Measurements from ENCODE around the gene IGFBP1. TPM values are rescaled to one million over a fixed set of nuclear protein-coding genes. Genes with fewer than 3 reads are reported as not detected.
A peak's percentile ranks its signal among the peaks of the same experiment; 100 is the strongest.

IGFBP1 gene
- total and polyA plus RNA-seq, 7 experiments from 2014 or later: not detected

DNA sequence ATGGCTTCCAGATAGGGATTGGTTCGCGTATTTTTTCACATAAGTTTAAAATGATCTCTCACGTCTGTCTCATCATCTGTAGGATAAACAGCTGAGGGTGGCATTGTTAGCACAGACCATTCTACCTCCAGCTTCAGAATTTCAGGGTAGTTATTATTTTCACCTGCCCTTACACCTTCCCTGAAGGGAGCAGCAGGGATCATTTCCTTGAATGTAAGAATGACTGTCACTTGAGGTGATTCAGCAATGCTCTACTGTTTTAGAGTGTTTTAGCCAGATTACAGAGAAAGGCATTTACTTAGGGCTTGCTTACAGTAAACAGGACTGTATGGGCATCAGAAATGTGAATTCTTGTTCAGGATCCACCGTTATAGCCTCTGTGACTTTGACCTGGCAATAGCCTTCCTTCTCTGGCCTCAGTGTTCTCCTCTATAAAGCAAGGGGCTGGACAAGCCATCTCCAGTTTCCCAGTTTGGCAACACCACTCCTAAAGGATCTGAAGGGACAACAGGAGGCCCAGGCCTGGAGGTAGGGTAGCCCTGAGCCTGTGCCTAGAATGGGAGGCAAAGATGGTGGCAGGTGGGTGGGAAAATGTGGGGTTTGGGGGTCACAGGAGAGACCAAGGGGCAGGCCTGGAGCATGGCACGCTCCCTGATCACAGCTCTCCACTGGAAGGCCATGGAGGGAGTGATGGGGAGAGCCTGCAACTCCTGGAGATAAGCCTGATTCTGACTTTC is 1.2 kb upstream of the IGFBP1 start:
- H3K27me3 ChIP-seq (ENCODE audit: control insufficient read depth in 2 of 2, insufficient read depth in 2 of 2, low read length in 2 of 2): no peaks in the 10 kb centered on the region
- no peaks in the 10 kb centered on the region for H3K4me1 ChIP-seq (ENCODE audit: control insufficient read depth in 2 of 2, insufficient read depth in 2 of 2, low read length in 2 of 2)
- Mint-ChIP-seq H3K27ac (no peak overlapping the region), H3K9me3 (peaks cover 0 to 1% (median 0%) of the 10 kb centered on the region in 11 donors), H3K36me3 (no peaks in the 10 kb centered on the region), H3K4me3 (no peak overlapping the region), H3K4me1 (peaks cover 0 to 3% (median 0%) of the 10 kb centered on the region in 7 donors), H3K27me3 (peaks cover 48 to 73% (median 55%) of the 10 kb centered on the region in 5 donors)
- no peaks in the 10 kb centered on the region for H3K36me3 ChIP-seq (ENCODE audit: control insufficient read depth in 2 of 3, insufficient read depth in 3 of 3, low read length in 3 of 3)
- intact Hi-C loops (cut with micrococcal nuclease): no loop called here
- DNase-seq (no peak), ATAC-seq (no peak)
- H3K27ac ChIP-seq (ENCODE audit: low read depth, low read length): no peak overlapping the region
- no peaks in the 10 kb centered on the region for H3K9me3 ChIP-seq (ENCODE audit: control insufficient read depth in 2 of 3, low read length in 3 of 3)
- POLR2A ChIA-PET: no interaction called here
- no peak overlapping the region for H3K4me3 ChIP-seq (ENCODE audit: low read length)
- CTCF ChIA-PET: no interaction called here

DNA sequence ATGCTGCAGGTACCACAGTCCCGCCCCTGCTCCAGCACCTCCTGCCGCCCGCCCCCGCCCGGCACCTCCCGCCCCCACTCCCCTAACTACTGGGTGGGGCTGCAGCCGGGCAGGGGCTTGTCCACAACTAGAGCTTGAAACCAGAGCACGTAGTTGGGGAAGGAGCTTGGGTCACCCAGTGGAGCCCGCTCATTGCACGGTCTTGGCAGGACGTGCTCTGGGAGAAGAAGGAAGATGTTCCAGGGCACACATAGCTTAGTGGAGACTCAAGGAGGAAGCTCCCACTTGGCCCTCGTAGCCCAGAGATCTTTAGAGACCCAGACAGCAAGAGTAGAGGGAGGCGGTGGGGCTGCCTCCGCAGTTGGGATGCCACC is 692 bp downstream of the IGFBP1 start:
- DNase-seq (no peak), ATAC-seq (no peak)
- Mint-ChIP-seq H3K36me3 (no peaks in the 10 kb centered on the region), H3K4me3 (no peak overlapping the region), H3K4me1 (peaks cover 0 to 3% (median 0%) of the 10 kb centered on the region in 7 donors), H3K27ac (no peak overlapping the region), H3K9me3 (peaks cover 0 to 1% (median 0%) of the 10 kb centered on the region in 11 donors), H3K27me3 (peaks cover 53 to 82% (median 59%) of the 10 kb centered on the region in 5 donors)
- Histone ChIP-seq H3K36me3 (ENCODE audit: control insufficient read depth in 2 of 3, insufficient read depth in 3 of 3, low read length in 3 of 3) (no peaks in the 10 kb centered on the region), H3K4me1 (ENCODE audit: control insufficient read depth in 2 of 2, insufficient read depth in 2 of 2, low read length in 2 of 2) (no peaks in the 10 kb centered on the region), H3K27ac (ENCODE audit: low read depth, low read length) (no peak overlapping the region), H3K27me3 (ENCODE audit: control insufficient read depth in 2 of 2, insufficient read depth in 2 of 2, low read length in 2 of 2) (no peaks in the 10 kb centered on the region), H3K9me3 (ENCODE audit: control insufficient read depth in 2 of 3, low read length in 3 of 3) (no peaks in the 10 kb centered on the region), H3K4me3 (ENCODE audit: low read length) (no peak overlapping the region)
- intact Hi-C loops (cut with micrococcal nuclease): no loop called here
- CTCF ChIA-PET: no interaction called here
- POLR2A ChIA-PET: no interaction called here

DNA sequence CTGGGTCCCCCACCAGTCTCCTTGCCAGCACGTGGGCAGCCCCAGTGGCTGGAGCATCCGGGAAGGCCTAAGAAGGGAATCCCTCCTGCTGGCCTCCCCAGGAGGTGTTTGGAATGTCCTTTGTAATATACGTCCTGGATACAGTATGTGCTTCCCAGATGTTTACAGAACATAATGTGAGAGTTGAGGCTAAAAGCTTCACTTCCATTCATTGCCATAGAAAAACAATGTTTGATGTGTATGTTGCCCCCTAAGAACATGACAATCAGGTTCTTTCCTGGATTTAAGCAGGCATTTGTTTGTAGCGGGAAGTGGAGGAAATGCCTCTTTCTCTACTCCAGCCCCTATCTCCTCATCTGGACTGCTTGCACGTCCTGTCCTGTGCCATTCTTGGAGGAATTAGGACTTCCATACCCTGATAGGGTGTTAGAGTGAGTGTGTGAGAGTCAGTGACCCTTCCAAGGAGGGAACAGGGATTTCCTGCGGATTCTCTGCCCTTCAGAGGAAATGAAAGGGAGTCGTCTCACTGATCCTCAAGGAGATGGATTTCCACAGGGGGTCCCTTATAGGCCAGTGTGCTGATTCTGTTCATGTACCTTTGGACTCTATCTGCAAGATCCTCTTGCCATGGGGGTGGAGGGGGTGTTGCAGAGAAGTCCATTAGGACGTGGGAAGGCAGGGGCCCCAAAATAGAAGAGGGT is 1.2 kb downstream of the IGFBP1 start:
- ChIA-PET POLR2A (no interaction called here), CTCF (no interaction called here)
- H3K36me3 ChIP-seq (ENCODE audit: control insufficient read depth in 2 of 3, insufficient read depth in 3 of 3, low read length in 3 of 3): no peaks in the 10 kb centered on the region
- no peak overlapping the region for H3K27ac Mint-ChIP-seq
- H3K9me3 Mint-ChIP-seq: peaks cover 0 to under 1% (median 0%) of the 10 kb centered on the region in 11 donors
- H3K9me3 ChIP-seq (ENCODE audit: control insufficient read depth in 2 of 3, low read length in 3 of 3): no peaks in the 10 kb centered on the region
- DNase-seq (no peak), ATAC-seq (no peak)
- no peaks in the 10 kb centered on the region for H3K27me3 ChIP-seq (ENCODE audit: control insufficient read depth in 2 of 2, insufficient read depth in 2 of 2, low read length in 2 of 2)
- H3K4me1 ChIP-seq (ENCODE audit: control insufficient read depth in 2 of 2, insufficient read depth in 2 of 2, low read length in 2 of 2): no peaks in the 10 kb centered on the region
- H3K4me1 Mint-ChIP-seq: peaks cover 0 to 3% (median 0%) of the 10 kb centered on the region in 7 donors
- H3K27me3 Mint-ChIP-seq: peaks cover 57 to 82% (median 64%) of the 10 kb centered on the region in 5 donors
- H3K4me3 ChIP-seq (ENCODE audit: low read length): no peak overlapping the region
- H3K27ac ChIP-seq (ENCODE audit: low read depth, low read length): no peak overlapping the region
- no peak overlapping the region for H3K4me3 Mint-ChIP-seq
- intact Hi-C loops (cut with micrococcal nuclease): no loop called here
- H3K36me3 Mint-ChIP-seq: no peaks in the 10 kb centered on the region

DNA sequence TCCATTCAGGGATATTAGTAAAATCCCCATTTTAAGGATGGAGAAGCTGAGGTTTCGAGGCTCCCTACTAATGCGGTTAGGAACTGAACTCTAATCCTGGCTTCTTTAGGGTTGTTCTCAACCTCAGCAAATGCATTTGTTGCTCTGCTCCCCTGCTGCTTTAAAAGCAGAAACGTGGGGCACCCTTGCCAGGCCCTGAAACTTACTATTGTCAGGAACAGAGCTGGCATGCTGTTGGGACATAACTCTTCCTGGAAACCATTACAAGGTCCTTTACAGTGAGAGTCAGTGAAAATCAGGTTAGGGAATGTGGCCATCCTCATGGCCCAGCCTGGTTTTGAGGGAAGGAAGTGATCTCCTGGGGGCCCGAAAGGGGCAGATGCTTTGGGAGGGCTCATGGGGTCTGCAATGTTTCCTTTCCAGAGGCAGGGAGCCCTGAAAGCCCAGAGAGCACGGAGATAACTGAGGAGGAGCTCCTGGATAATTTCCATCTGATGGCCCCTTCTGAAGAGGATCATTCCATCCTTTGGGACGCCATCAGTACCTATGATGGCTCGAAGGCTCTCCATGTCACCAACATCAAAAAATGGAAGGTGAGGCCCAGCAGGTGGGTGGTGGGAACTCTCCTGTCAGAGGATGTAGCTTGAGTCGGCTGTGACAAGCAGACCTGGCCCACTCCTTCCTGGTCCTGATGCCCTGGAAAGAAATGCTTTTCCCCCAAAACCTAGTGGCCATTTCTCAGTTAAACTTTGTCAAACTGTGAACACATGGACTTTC is 2.0 kb downstream of the IGFBP1 start:
- no peak overlapping the region for H3K4me3 Mint-ChIP-seq
- H3K27me3 ChIP-seq (ENCODE audit: control insufficient read depth in 2 of 2, insufficient read depth in 2 of 2, low read length in 2 of 2): no peaks in the 10 kb centered on the region
- no peaks in the 10 kb centered on the region for H3K9me3 Mint-ChIP-seq
- H3K36me3 Mint-ChIP-seq: no peaks in the 10 kb centered on the region
- H3K36me3 ChIP-seq (ENCODE audit: control insufficient read depth in 2 of 3, insufficient read depth in 3 of 3, low read length in 3 of 3): no peaks in the 10 kb centered on the region
- H3K27ac ChIP-seq (ENCODE audit: low read depth, low read length): no peak overlapping the region
- DNase-seq: no peak
- peaks cover 56 to 82% (median 66%) of the 10 kb centered on the region in 5 donors for H3K27me3 Mint-ChIP-seq
- ChIA-PET CTCF (no interaction called here), POLR2A (no interaction called here)
- no peak overlapping the region for H3K4me3 ChIP-seq (ENCODE audit: low read length)
- no peaks in the 10 kb centered on the region for H3K4me1 ChIP-seq (ENCODE audit: control insufficient read depth in 2 of 2, insufficient read depth in 2 of 2, low read length in 2 of 2)
- H3K9me3 ChIP-seq (ENCODE audit: control insufficient read depth in 2 of 3, low read length in 3 of 3): no peaks in the 10 kb centered on the region
- intact Hi-C loops (cut with micrococcal nuclease): no loop called here
- ATAC-seq: no peak
- H3K4me1 Mint-ChIP-seq: peaks cover 0 to 3% (median 0%) of the 10 kb centered on the region in 7 donors
- no peak overlapping the region for H3K27ac Mint-ChIP-seq

GRCh38 chr7:45890902-45891461 is 2.7 kb downstream of the IGFBP1 start:
- H3K36me3 Mint-ChIP-seq: no peaks in the 10 kb centered on the region
- no peak overlapping the region for H3K27ac Mint-ChIP-seq
- H3K27me3 ChIP-seq (ENCODE audit: control insufficient read depth in 2 of 2, insufficient read depth in 2 of 2, low read length in 2 of 2): no peaks in the 10 kb centered on the region
- peak in 3 of 9 donors; percentile 3 to 14 (median 9) for DNase-seq
- H3K9me3 ChIP-seq (ENCODE audit: control insufficient read depth in 2 of 3, low read length in 3 of 3): no peaks in the 10 kb centered on the region
- H3K4me1 ChIP-seq (ENCODE audit: control insufficient read depth in 2 of 2, insufficient read depth in 2 of 2, low read length in 2 of 2): no peaks in the 10 kb centered on the region
- ChIA-PET POLR2A (no interaction called here), CTCF (no interaction called here)
- H3K4me1 Mint-ChIP-seq: peaks cover 0 to 3% (median 0%) of the 10 kb centered on the region in 7 donors
- H3K4me3 ChIP-seq (ENCODE audit: low read length): no peak overlapping the region
- H3K9me3 Mint-ChIP-seq: no peaks in the 10 kb centered on the region
- no peak overlapping the region for H3K4me3 Mint-ChIP-seq
- no peaks in the 10 kb centered on the region for H3K36me3 ChIP-seq (ENCODE audit: control insufficient read depth in 2 of 3, insufficient read depth in 3 of 3, low read length in 3 of 3)
- ATAC-seq: no peak
- H3K27me3 Mint-ChIP-seq: peaks cover 53 to 80% (median 65%) of the 10 kb centered on the region in 5 donors
- no peak overlapping the region for H3K27ac ChIP-seq (ENCODE audit: low read depth, low read length)
- intact Hi-C loops (cut with micrococcal nuclease): loop anchor here (1.0 kb wide), 4 partner anchors 31 to 1363 kb away; no protein-coding TSS in a partner anchor

DNA sequence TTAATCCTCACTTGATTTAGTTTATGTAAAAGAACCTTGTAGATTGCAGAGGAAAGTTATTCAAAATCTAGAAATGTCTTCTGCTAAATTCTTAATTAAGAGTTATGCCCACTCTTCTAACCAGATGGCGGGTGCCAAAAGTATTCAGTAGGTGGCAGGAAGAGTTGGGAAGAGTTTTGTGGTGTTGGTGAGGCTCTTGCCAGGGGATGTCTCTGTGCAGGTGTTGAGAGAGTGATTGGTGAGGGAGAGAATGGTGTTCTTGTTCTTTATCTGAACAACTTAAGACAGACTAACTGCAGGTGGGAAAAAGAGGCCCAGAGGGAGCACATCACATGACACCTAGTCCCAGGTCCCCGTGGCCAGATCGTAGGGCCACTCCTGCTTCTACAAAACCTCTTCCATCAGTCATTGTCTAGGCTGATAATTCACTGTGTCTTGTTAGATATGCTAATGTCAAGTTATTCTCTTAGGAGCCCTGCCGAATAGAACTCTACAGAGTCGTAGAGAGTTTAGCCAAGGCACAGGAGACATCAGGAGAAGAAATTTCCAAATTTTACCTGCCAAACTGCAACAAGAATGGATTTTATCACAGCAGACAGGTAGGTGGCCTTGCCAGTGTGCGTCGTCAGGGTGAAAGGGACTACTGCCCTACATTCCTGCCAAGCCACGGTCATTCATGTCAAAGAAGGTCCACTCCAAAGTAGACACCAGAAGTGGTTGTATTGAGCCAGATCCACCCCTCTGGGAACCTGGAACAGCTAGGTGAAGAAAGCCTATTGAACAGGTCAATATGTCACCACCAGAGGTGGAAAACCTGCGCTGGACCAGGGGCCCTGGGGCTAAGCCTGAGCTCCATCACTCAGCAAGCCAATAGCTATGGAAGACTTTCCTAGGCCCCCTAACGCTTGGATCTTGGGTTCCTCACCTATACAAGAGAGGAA is 3.4 kb downstream of the IGFBP1 start:
- ChIA-PET POLR2A (no interaction called here), CTCF (interaction anchor here (1.2 kb wide), 1 partner anchor 31 kb away, joined by 3 read pairs; no protein-coding TSS in a partner anchor)
- intact Hi-C loops (cut with micrococcal nuclease): loop anchor here (1.0 kb wide), 4 partner anchors 31 to 1363 kb away; no protein-coding TSS in a partner anchor
- Histone ChIP-seq H3K9me3 (ENCODE audit: control insufficient read depth in 2 of 3, low read length in 3 of 3) (no peaks in the 10 kb centered on the region), H3K27ac (ENCODE audit: low read depth, low read length) (no peak overlapping the region), H3K36me3 (ENCODE audit: control insufficient read depth in 2 of 3, insufficient read depth in 3 of 3, low read length in 3 of 3) (no peaks in the 10 kb centered on the region), H3K27me3 (ENCODE audit: control insufficient read depth in 2 of 2, insufficient read depth in 2 of 2, low read length in 2 of 2) (no peaks in the 10 kb centered on the region), H3K4me1 (ENCODE audit: control insufficient read depth in 2 of 2, insufficient read depth in 2 of 2, low read length in 2 of 2) (no peaks in the 10 kb centered on the region), H3K4me3 (ENCODE audit: low read length) (no peak overlapping the region)
- Mint-ChIP-seq H3K4me1 (peaks cover 0 to 3% (median 0%) of the 10 kb centered on the region in 7 donors), H3K9me3 (no peaks in the 10 kb centered on the region), H3K36me3 (no peaks in the 10 kb centered on the region), H3K27me3 (peaks cover 52 to 80% (median 66%) of the 10 kb centered on the region in 5 donors), H3K4me3 (no peak overlapping the region), H3K27ac (no peak overlapping the region)
- ATAC-seq: no peak
- no peak for DNase-seq
